H9 (cell line): ENCODE results near the gene DGKD. TPM values are rescaled to one million over a fixed set of nuclear protein-coding genes. Genes with fewer than 3 reads are reported as not detected.
A peak's percentile ranks its signal among the peaks of the same experiment; 100 is the strongest.

Experiments
- DNase-seq: peaks from one replicate; pipeline ENCODE4 v3.0.0-alpha.2; 2017
- H2AFZ ChIP-seq: one replicate; pipeline ENCODE4 v1.6.1; 2013; ENCODE audit warnings: mild to moderate bottlenecking, low read length, control low read depth, moderate library complexity
- H2AK5ac ChIP-seq: 2 replicates; pipeline ENCODE4 v1.6.1; 2013; ENCODE audit warnings: low read length, control low read depth, mixed read lengths; ENCODE audit not compliant: insufficient read length
- H2BK120ac ChIP-seq: one replicate; pipeline ENCODE4 v1.6.1; 2013; ENCODE audit warnings: low read depth, mild to moderate bottlenecking, low read length, control low read depth, inconsistent platforms; ENCODE audit not compliant: poor library complexity, severe bottlenecking
- H2BK12ac ChIP-seq: 2 replicates; pipeline ENCODE4 v1.6.1; 2013; ENCODE audit warnings: low read length, control low read depth, mixed read lengths, low read depth; ENCODE audit not compliant: insufficient read length
- H2BK15ac ChIP-seq: 2 replicates; pipeline ENCODE4 v1.6.1; 2013; ENCODE audit warnings: low read depth, low read length, control low read depth
- H2BK20ac ChIP-seq: one replicate; pipeline ENCODE4 v1.6.1; 2013; ENCODE audit warnings: low read depth, mild to moderate bottlenecking, low read length, control low read depth, inconsistent platforms; ENCODE audit not compliant: poor library complexity, severe bottlenecking
- H2BK5ac ChIP-seq: 2 replicates; pipeline ENCODE4 v1.6.1; 2013; ENCODE audit warnings: low read length, control low read depth, mixed read lengths; ENCODE audit not compliant: insufficient read length
- H3K14ac ChIP-seq: 2 replicates; pipeline ENCODE4 v1.6.1; 2013; ENCODE audit warnings: low read length, control low read depth; ENCODE audit not compliant: insufficient read depth
- H3K18ac ChIP-seq: 2 replicates; pipeline ENCODE4 v1.6.1; 2013; ENCODE audit warnings: low read depth, mild to moderate bottlenecking, mixed read lengths, low read length, control low read depth; ENCODE audit not compliant: insufficient read length
- H3K23ac ChIP-seq: 2 replicates; pipeline ENCODE4 v1.6.1; 2013; ENCODE audit warnings: low read length, control low read depth, mixed read lengths, low read depth; ENCODE audit not compliant: insufficient read length
- H3K23me2 ChIP-seq: 2 replicates; pipeline ENCODE4 v1.6.1; 2013; ENCODE audit warnings: low read depth, mild to moderate bottlenecking, mixed read lengths, low read length, control low read depth; ENCODE audit not compliant: insufficient read length, poor library complexity, severe bottlenecking
- H3K27ac ChIP-seq: 2 replicates; pipeline ENCODE4 v1.5.1; 2013; ENCODE audit warnings: low read length, control low read depth, mixed read lengths, low read depth; ENCODE audit not compliant: insufficient read length
- H3K27me3 ChIP-seq: 2 replicates; pipeline ENCODE4 v1.6.1; 2013; ENCODE audit warnings: low read length, control low read depth, inconsistent platforms; ENCODE audit not compliant: insufficient read depth
- H3K4ac ChIP-seq: 2 replicates; pipeline ENCODE4 v1.6.1; 2013; ENCODE audit warnings: low read depth, mild to moderate bottlenecking, control low read depth, inconsistent platforms, low read length, moderate library complexity
- H3K4me1 ChIP-seq: 2 replicates; pipeline ENCODE4 v1.6.1; 2013; ENCODE audit warnings: low read length, control low read depth, inconsistent platforms; ENCODE audit not compliant: insufficient read depth
- H3K4me2 ChIP-seq: 2 replicates; pipeline ENCODE4 v1.6.1; 2013; ENCODE audit warnings: low read length, control low read depth, mixed read lengths; ENCODE audit not compliant: insufficient read length, insufficient read depth
- H3K56ac ChIP-seq: 2 replicates; pipeline ENCODE4 v1.6.1; 2013; ENCODE audit warnings: low read depth, mild to moderate bottlenecking, mixed read lengths, low read length, control low read depth; ENCODE audit not compliant: insufficient read length
- H3K79me1 ChIP-seq: 2 replicates; pipeline ENCODE4 v1.6.1; 2013; ENCODE audit warnings: low read depth, mild to moderate bottlenecking, moderate library complexity, low read length, control low read depth, inconsistent platforms; ENCODE audit not compliant: insufficient read depth, poor library complexity, severe bottlenecking
- H3K79me2 ChIP-seq: 2 replicates; pipeline ENCODE4 v1.6.1; 2013; ENCODE audit warnings: low read length, control low read depth, inconsistent platforms; ENCODE audit not compliant: insufficient read depth
- H3K9ac ChIP-seq: 2 replicates; pipeline ENCODE4 v1.6.1; 2013; ENCODE audit warnings: low read length, control low read depth, mixed read lengths; ENCODE audit not compliant: insufficient read length; ENCODE audit errors: extremely low read depth
- H3K9me3 ChIP-seq: one replicate; pipeline ENCODE4 v1.6.1; 2013; ENCODE audit warnings: low read depth, low read length, inconsistent platforms; ENCODE audit not compliant: control insufficient read depth
- H3T11ph ChIP-seq: one replicate; pipeline ENCODE4 v1.6.1; 2013; ENCODE audit warnings: mild to moderate bottlenecking, low read length, control low read depth, inconsistent platforms
- H4K20me1 ChIP-seq: one replicate; pipeline ENCODE4 v1.6.1; 2013; ENCODE audit not compliant: control insufficient read depth, insufficient read length, insufficient read depth
- H4K5ac ChIP-seq: 2 replicates; pipeline ENCODE4 v1.6.1; 2013; ENCODE audit warnings: low read depth, mild to moderate bottlenecking, mixed read lengths, low read length, control low read depth; ENCODE audit not compliant: insufficient read length
- H4K8ac ChIP-seq: replicated peaks from 2 replicates; pipeline ENCODE4 v1.6.1; 2013; ENCODE audit warnings: low read length, control low read depth, mixed read lengths, low read depth; ENCODE audit not compliant: insufficient read length
- H4K91ac ChIP-seq: 2 replicates; pipeline ENCODE4 v1.6.1; 2013; ENCODE audit warnings: low read depth, mild to moderate bottlenecking, moderate library complexity, mixed read lengths, low read length, control low read depth; ENCODE audit not compliant: insufficient read length
- H3K27ac Mint-ChIP-seq, 3 experiments: 2 replicates in 2 of 3; 3 replicates in 1 of 3; pipeline ENCODE4 v1.8.0; 2020 to 2021; ENCODE audit warnings: mixed read lengths in 3 of 3, mild to moderate bottlenecking in 1 of 3, moderate library complexity in 1 of 3
- H3K27me3 Mint-ChIP-seq: 2 replicates; pipeline ENCODE4 v1.8.0; 2021; ENCODE audit warnings: low read depth, mild to moderate bottlenecking, moderate library complexity, mixed read lengths
- H3K36me3 Mint-ChIP-seq, 3 experiments: 2 replicates in 2 of 3; 3 replicates in 1 of 3; pipeline ENCODE4 v1.8.0; 2020 to 2021; ENCODE audit warnings: low read depth in 3 of 3, mixed read lengths in 3 of 3; ENCODE audit not compliant: insufficient read depth in 1 of 3
- H3K4me1 Mint-ChIP-seq, 2 experiments: 2 replicates each; pipeline ENCODE4 v1.8.0; 2020; ENCODE audit warnings: mixed read lengths in 2 of 2
- H3K4me3 Mint-ChIP-seq, 2 experiments: 2 replicates in 1 of 2; 3 replicates in 1 of 2; pipeline ENCODE4 v1.8.0; 2020 to 2021; ENCODE audit warnings: mild to moderate bottlenecking in 2 of 2, mixed read lengths in 2 of 2, moderate library complexity in 1 of 2
- H3K9me3 Mint-ChIP-seq, 2 experiments: 2 replicates in 1 of 2; 3 replicates in 1 of 2; pipeline ENCODE4 v1.8.0; 2020; ENCODE audit warnings: mild to moderate bottlenecking in 2 of 2, mixed read lengths in 2 of 2, moderate library complexity in 1 of 2
- WGBS: extraction: QIAGEN DNeasy Blood & Tissue Kit; methylation state at CpG from one replicate; pipeline ENCODE4 v1.1.7; 2013; ENCODE audit warnings: missing lambda C conversion rate, low lambda C conversion rate, mixed read lengths; ENCODE audit not compliant: insufficient read length; ENCODE audit errors: extremely low coverage; 5-methylcytosine and 5-hydroxymethylcytosine counted together
- total RNA-seq: library from RNA; stranded (reverse); gene quantifications from 2 replicates; pipeline ENCODE4 v1.2.1, GENCODE V29; 2021
- TF ChIP-seq, protein P1 (sequence below): fragments of 200-600 bp; sonication (generic); conservative IDR thresholded peaks from 3 replicates; pipeline ENCODE4 v1.8.0; 2021; ENCODE audit warnings: antibody characterized with exemption, mild to moderate bottlenecking

The DGKD gene
- total RNA-seq, 1 experiment from 2014 or later, result 20.7 TPM

DNA sequence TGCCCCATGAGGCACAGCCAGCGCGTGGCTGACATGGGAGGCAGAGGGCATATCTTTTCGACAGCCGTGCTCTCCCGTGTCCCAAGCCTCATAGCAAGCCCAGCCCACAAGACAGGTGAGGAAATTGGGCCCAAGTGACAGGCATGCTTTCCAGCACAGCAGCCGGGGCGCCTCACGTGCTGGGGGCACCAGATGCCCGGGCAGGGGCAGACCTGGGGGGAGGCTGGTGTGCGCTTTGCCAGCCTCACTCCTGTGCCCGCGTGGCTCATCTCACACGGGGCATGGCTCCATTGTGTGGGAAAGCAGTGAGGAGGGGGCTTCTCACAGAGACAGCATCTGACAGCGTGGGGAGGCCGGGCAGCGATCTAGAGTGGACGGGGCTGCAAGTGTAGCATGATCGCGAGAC is 119.1 kb downstream of the DGKD start:
- no peaks in the 10 kb centered on the region for H3K4me1 ChIP-seq
- peaks cover 5 to 23% (median 19%) of the 10 kb centered on the region in 3 experiments; a peak in 6 of 7 replicates for H3K36me3 Mint-ChIP-seq
- no CpG with 5 or more reads among the region's 19 CpGs for WGBS

More for the DNA sequence above, 119.1 kb downstream of the DGKD start:
- Histone ChIP-seq H3K56ac (no peak overlapping the region), H4K5ac (no peak overlapping the region), H2BK20ac (no peak overlapping the region), H3K79me1 (no peaks in the 10 kb centered on the region), H2BK120ac (no peak overlapping the region), H4K91ac (no peak overlapping the region), H3K79me2 (no peaks in the 10 kb centered on the region), H3K23me2 (no peaks in the 10 kb centered on the region), H2AK5ac (no peak overlapping the region), H3K9me3 (no peaks in the 10 kb centered on the region), H3K27me3 (no peaks in the 10 kb centered on the region), H3K14ac (no peak overlapping the region), H3K4me2 (no peak overlapping the region), H2BK5ac (no peak overlapping the region), H2AFZ (no peak overlapping the region), H3K4ac (no peak overlapping the region), H2BK15ac (no peak overlapping the region), H3K18ac (no peak overlapping the region), H4K20me1 (peaks cover 4% of the 10 kb centered on the region), H3K23ac (no peak overlapping the region), H2BK12ac (no peak overlapping the region), H3K9ac (no peak overlapping the region), H3K27ac (no peak overlapping the region), H3T11ph (no peak overlapping the region), H4K8ac (no peak overlapping the region)
- no peak overlapping the region for H3K4me3 Mint-ChIP-seq
- H3K27ac Mint-ChIP-seq, result peak overlapping the region in 2 of 3 experiments; percentile 52 to 82; a peak in 3 of 7 replicates
- H3K9me3 Mint-ChIP-seq, result no peaks in the 10 kb centered on the region
- DNase-seq, result no peak
- TF ChIP-seq, protein P1, sequence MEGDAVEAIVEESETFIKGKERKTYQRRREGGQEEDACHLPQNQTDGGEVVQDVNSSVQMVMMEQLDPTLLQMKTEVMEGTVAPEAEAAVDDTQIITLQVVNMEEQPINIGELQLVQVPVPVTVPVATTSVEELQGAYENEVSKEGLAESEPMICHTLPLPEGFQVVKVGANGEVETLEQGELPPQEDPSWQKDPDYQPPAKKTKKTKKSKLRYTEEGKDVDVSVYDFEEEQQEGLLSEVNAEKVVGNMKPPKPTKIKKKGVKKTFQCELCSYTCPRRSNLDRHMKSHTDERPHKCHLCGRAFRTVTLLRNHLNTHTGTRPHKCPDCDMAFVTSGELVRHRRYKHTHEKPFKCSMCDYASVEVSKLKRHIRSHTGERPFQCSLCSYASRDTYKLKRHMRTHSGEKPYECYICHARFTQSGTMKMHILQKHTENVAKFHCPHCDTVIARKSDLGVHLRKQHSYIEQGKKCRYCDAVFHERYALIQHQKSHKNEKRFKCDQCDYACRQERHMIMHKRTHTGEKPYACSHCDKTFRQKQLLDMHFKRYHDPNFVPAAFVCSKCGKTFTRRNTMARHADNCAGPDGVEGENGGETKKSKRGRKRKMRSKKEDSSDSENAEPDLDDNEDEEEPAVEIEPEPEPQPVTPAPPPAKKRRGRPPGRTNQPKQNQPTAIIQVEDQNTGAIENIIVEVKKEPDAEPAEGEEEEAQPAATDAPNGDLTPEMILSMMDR, result no peak
- peaks cover 4 to 6% of the 10 kb centered on the region in 2 experiments for H3K4me1 Mint-ChIP-seq
- no peaks in the 10 kb centered on the region for H3K27me3 Mint-ChIP-seq
